AG04450 (cell line): ENCODE measurements around the gene EEF1G. TPM values are rescaled to one million over a fixed set of nuclear protein-coding genes. Genes with fewer than 3 reads are reported as not detected.

Source experiments
- CTCF ChIA-PET: fragments of 300-600, 350-600 bp; formaldehyde crosslinking; extraction: SDS; loops from one replicate; lab custom pipeline; 2022; ENCODE audit warnings: antibody characterized with exemption, inconsistent platforms; lab: Charles Lee
- POLR2A ChIA-PET: fragments of 350-600 bp; formaldehyde crosslinking; extraction: SDS; loops from one replicate; lab custom pipeline; 2021; ENCODE audit warnings: antibody characterized with exemption, inconsistent platforms; lab: Yijun Ruan, JAX
- DNase-seq: peaks from one replicate; pipeline ENCODE4 v3.0.0-alpha.2; 2011; ENCODE audit warnings: low read depth, low spot score
- H3K27ac ChIP-seq: one replicate; pipeline ENCODE4 v1.5.1; 2012; ENCODE audit warnings: low read depth, low read length, control low read depth
- H3K27me3 ChIP-seq: one replicate; pipeline ENCODE4 v1.6.0; 2012; ENCODE audit warnings: low read length; ENCODE audit not compliant: control insufficient read depth, insufficient read depth
- H3K4me3 ChIP-seq: 2 replicates; pipeline ENCODE4 v1.5.1; 2011; ENCODE audit warnings: mild to moderate bottlenecking, low read depth, low read length, control low read depth
- H3K9me3 ChIP-seq: 2 replicates; pipeline ENCODE4 v1.5.1; 2012; ENCODE audit warnings: low read length; ENCODE audit not compliant: control insufficient read depth, insufficient read depth
- CTCF ChIP-seq: IDR thresholded peaks from 2 replicates; pipeline ENCODE4 v1.5.1; 2011; ENCODE audit warnings: low read depth, low read length, control low read depth, inconsistent platforms
- polyA plus RNA-seq: library from polyadenylated mRNA; depleted of rRNA; stranded (reverse); fragments of >200 nt; gene quantifications from 2 replicates; pipeline ENCODE4 v1.2.3, GENCODE V29; 2011

The EEF1G gene
- polyA plus RNA-seq, 1 experiment = 2,186 TPM

- CTCF ChIA-PET = interaction anchor here (0.6 to 1.8 kb wide), 17 partner anchors 8 to 242 kb away, joined by 3 to 14 read pairs (median 4); partner anchors contain the start of genes B3GAT3, C11orf98, CSKMT and MTA2
- peak overlapping the region; percentile 79 for H3K4me3 ChIP-seq
- TF ChIP-seq CTCF = no peak
- POLR2A ChIA-PET = interaction anchor here (0.6 to 1.6 kb wide), 10 partner anchors 9 to 229 kb away, joined by 3 to 9 read pairs (median 3); partner anchors contain the start of genes B3GAT3, C11orf98, CSKMT and GANAB
- peak overlapping the region; percentile 65 for H3K27ac ChIP-seq
- H3K9me3 ChIP-seq = no peaks in the 10 kb centered on the region; the same call in 1 of the 2 replicates
- no peak for DNase-seq
- no peaks in the 10 kb centered on the region for H3K27me3 ChIP-seq
Observed at GRCh38 chr11:62611705-62612365, 38.1 kb upstream of the EEF1G start.

DNA sequence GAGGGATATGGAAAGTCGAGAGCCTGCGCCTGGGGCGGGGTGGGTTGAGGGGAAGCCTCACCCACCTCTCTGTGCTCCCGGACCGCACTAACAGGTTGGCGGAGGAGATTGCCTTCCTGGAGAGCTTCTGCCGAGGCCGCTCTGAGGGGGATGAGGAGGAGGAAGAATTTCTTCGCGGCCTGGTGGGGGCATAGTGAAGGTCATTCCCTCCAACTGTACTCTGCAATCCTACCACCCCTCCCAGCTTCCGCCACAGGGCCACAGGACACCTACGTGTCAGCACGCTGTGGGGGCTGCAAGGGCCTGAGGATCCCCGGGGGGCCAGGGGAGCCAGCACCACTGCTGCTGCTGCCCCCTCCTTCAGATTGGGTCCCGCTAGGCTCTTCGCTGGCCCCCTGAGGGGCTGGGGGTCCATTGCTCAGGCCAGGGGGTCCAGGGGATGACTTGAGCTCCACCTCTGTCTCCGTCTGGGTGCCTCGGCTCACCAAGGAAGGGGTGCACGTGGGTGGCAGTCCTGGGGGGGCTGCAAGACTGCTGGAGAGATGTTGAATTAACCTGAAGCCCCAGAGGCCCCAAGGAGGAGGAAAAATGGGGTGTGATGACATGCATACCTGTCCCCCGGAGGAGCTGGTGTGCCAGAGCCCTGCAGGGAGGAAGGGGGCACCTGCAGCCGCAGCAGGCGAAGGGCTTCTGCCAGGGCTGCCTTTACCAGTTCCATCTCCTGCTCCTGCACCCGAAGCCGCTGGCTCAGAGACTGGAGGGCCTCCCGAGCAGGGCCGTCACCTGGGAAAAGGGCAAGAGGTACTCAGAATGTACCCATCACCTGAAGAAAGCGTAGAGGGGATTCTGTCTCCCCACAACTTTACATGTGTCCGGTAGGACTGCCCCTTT, 37.4 kb upstream of the EEF1G start:
- H3K27ac ChIP-seq = peak overlapping the region; percentile 21
- no peaks in the 10 kb centered on the region; the same call in 1 of the 2 replicates for H3K9me3 ChIP-seq
- H3K27me3 ChIP-seq = no peaks in the 10 kb centered on the region
- CTCF ChIA-PET = interaction anchor here (0.6 to 1.8 kb wide), 12 partner anchors 10 to 243 kb away, joined by 3 to 14 read pairs (median 5); partner anchors contain the start of genes B3GAT3, C11orf98, CSKMT and MTA2
- no peak for TF ChIP-seq CTCF
- POLR2A ChIA-PET = interaction anchor here (0.6 to 1.6 kb wide), 9 partner anchors 8 to 143 kb away, joined by 3 to 9 read pairs (median 5); partner anchors contain the start of genes B3GAT3, C11orf98, CSKMT and GANAB
- DNase-seq = no peak
- H3K4me3 ChIP-seq = peak overlapping the region; percentile 79

GRCh38 chr11:62610403-62610802, 36.7 kb upstream of the EEF1G start:
- Histone ChIP-seq H3K27me3 (no peaks in the 10 kb centered on the region), H3K4me3 (no peak overlapping the region), H3K27ac (no peak overlapping the region), H3K9me3 (no peaks in the 10 kb centered on the region; the same call in 1 of the 2 replicates)
- ChIA-PET CTCF (interaction anchor here (1.7 to 1.8 kb wide), 2 partner anchors 9 to 18 kb away, joined by 5 to 14 read pairs; partner anchors contain the start of genes MTA2 and TUT1), POLR2A (interaction anchor here (1.5 kb wide), 1 partner anchor 19 kb away, joined by 5 read pairs; the partner anchor contains the start of gene TUT1)
- DNase-seq = no peak
- no peak for TF ChIP-seq CTCF

DNA sequence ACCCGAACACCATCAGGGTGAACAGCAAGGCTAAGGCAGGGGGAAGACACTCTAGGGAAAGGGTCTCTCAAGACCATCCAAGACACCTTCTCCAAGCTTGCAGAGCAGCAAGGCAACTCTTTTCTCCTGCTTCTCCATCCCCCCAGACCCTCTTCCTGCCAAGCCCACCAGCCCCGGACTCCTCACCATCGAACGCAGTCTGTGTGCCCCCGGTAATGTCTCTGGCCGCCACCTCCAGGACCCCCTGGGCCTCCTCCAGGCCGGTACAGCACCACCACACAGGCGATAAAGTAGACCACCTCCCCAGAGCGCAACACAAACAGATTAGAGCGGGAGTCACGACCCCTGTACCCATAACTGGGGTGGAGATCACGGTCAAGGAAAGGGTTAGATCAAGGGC, 35.1 kb upstream of the EEF1G start:
- Histone ChIP-seq H3K9me3 (no peaks in the 10 kb centered on the region; the same call in 1 of the 2 replicates), H3K27ac (no peak overlapping the region), H3K4me3 (no peak overlapping the region), H3K27me3 (no peaks in the 10 kb centered on the region)
- no peak for DNase-seq
- ChIA-PET POLR2A (interaction anchor here (0.6 kb wide), 1 partner anchor 133 kb away, joined by 3 read pairs; no protein-coding TSS in a partner anchor), CTCF (no interaction called here)
- TF ChIP-seq CTCF = no peak
